ENCODE data around the gene GTF2H1. TPM values are rescaled to one million over a fixed set of nuclear protein-coding genes. Genes with fewer than 3 reads are reported as not detected.
"Not testable (repeated sequence)": the region's sequence is repeated elsewhere in the genome, so short reads cannot be mapped to it uniquely, and the experiment has no call there.

The GTF2H1 gene
- total and polyA plus RNA-seq, 2 donors (not counting 1 experiment from before 2014, with no cell fraction given): 43.7 to 71.9 TPM

DNA sequence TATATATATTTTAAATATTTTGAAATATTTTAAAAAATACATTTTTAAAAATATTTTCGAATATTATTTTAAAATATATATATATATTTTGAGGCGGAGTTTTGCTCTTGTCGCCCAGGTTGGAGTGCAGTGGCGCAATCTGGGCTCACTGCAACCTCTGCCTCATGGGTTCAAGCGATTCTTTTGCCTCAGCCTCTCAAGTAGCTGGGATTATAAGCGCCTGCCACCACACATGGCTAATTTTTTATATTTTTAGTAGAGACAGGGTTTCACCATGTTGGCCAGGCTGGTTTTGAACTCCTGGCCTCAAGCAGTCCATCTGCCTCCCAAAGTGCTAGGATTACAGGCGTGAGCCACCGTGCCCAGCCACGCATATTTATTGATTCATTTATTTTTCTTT is 78.7 kb downstream of the GTF2H1 start:
- H3K9ac ChIP-seq (ENCODE audit: low read length); H3K27ac Mint-ChIP-seq; H3K9me3 ChIP-seq (ENCODE audit: control extremely low read depth in 1 of 3, control insufficient read depth in 2 of 3, insufficient read depth in 1 of 3, low read length in 2 of 3); H3K27ac ChIP-seq (ENCODE audit: low read length in 2 of 2); H3K4me3 ChIP-seq (ENCODE audit: control extremely low read depth in 1 of 5, extremely low read depth in 1 of 5, insufficient read depth in 1 of 5, low read depth in 2 of 5, low read length in 4 of 5); POLR2A ChIA-PET; ATAC-seq (ENCODE audit: low read depth); H2AFZ ChIP-seq (ENCODE audit: insufficient read depth, low read depth, low read length, poor library complexity, severe bottlenecking); intact Hi-C loops (cut with micrococcal nuclease); H3K4me2 ChIP-seq (replicated peaks; ENCODE audit: low read depth, low read length, poor library complexity, severe bottlenecking); H3K4me1 ChIP-seq (ENCODE audit: control insufficient read depth in 2 of 2, insufficient read depth in 2 of 2, low read length in 2 of 2); H3K4me3 Mint-ChIP-seq; H3K9me3 Mint-ChIP-seq (ENCODE audit: insufficient read depth); DNase-seq; H3K27me3 Mint-ChIP-seq; H3K27me3 ChIP-seq (replicated peaks in 1 of 4; ENCODE audit: control extremely low read depth in 1 of 4, control insufficient read depth in 3 of 4, insufficient read depth in 4 of 4, low read length in 3 of 4): not testable (repeated sequence)
- CTCF ChIA-PET: interaction anchor here (1.2 kb wide), 1 partner anchor 9 kb away, joined by 3 read pairs; no protein-coding TSS in a partner anchor
- Histone ChIP-seq H4K20me1 (ENCODE audit: control insufficient read depth, insufficient read depth, low read length, poor library complexity, severe bottlenecking) (peaks cover 25% of the 10 kb centered on the region), H3K79me2 (ENCODE audit: control insufficient read depth, insufficient read depth, low read length) (peaks cover 40% of the 10 kb centered on the region), H3K36me3 (replicated peaks in 1 of 2; ENCODE audit: control extremely low read depth in 1 of 2, control insufficient read depth in 1 of 2, extremely low read depth in 1 of 2, insufficient read depth in 2 of 2, low read length in 1 of 2) (peaks cover 18 to 78% of the 10 kb centered on the region in 2 experiments)
- peaks cover 13% of the 10 kb centered on the region for H3K4me1 Mint-ChIP-seq
- 100% methylated on average over 2 of the region's 9 CpGs for WGBS (ENCODE audit: insufficient coverage)

DNA sequence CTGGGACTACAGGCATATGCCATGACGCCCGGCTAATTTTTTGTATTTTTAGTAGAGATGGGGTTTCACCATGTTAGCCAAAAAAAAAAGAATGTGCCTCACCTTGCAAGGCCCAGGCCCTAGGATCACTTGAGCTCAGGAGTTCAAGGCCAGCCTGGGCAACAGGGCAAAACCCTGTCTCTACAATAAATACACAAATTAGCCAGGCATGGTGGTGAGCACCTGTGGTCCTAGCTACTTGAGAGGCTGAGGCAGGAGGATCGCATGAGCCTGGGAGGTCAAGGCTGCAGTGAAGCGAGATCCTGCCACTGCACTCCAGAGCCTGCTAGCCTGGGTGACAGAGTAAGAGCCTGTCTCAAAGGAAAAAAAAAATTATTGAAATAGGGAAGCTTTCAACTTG is 81.7 kb downstream of the GTF2H1 start:
- DNase-seq (no peak), ATAC-seq (ENCODE audit: low read depth) (no peak)
- no peak overlapping the region for H3K4me3 ChIP-seq (ENCODE audit: control extremely low read depth in 1 of 5, extremely low read depth in 1 of 5, insufficient read depth in 1 of 5, low read depth in 2 of 5, low read length in 4 of 5)
- H3K27ac Mint-ChIP-seq: no peak overlapping the region
- peaks cover 11% of the 10 kb centered on the region for H3K79me2 ChIP-seq (ENCODE audit: control insufficient read depth, insufficient read depth, low read length)
- TF ChIP-seq EZH2 (IDR thresholded peaks at IDR 0.05; ENCODE audit: borderline replicate concordance, insufficient read depth, low read depth, low read length, poor library complexity, severe bottlenecking): no peak
- TF ChIP-seq, protein P1, sequence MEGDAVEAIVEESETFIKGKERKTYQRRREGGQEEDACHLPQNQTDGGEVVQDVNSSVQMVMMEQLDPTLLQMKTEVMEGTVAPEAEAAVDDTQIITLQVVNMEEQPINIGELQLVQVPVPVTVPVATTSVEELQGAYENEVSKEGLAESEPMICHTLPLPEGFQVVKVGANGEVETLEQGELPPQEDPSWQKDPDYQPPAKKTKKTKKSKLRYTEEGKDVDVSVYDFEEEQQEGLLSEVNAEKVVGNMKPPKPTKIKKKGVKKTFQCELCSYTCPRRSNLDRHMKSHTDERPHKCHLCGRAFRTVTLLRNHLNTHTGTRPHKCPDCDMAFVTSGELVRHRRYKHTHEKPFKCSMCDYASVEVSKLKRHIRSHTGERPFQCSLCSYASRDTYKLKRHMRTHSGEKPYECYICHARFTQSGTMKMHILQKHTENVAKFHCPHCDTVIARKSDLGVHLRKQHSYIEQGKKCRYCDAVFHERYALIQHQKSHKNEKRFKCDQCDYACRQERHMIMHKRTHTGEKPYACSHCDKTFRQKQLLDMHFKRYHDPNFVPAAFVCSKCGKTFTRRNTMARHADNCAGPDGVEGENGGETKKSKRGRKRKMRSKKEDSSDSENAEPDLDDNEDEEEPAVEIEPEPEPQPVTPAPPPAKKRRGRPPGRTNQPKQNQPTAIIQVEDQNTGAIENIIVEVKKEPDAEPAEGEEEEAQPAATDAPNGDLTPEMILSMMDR (IDR thresholded peaks at IDR 0.05): no peak
- peaks cover 14% of the 10 kb centered on the region for H4K20me1 ChIP-seq (ENCODE audit: control insufficient read depth, insufficient read depth, low read length, poor library complexity, severe bottlenecking)
- no peaks in the 10 kb centered on the region for H3K4me1 Mint-ChIP-seq
- H3K27me3 ChIP-seq (replicated peaks in 1 of 4; ENCODE audit: control extremely low read depth in 1 of 4, control insufficient read depth in 3 of 4, insufficient read depth in 4 of 4, low read length in 3 of 4): no peaks in the 10 kb centered on the region
- H3K9me3 ChIP-seq (ENCODE audit: control extremely low read depth in 1 of 3, control insufficient read depth in 2 of 3, insufficient read depth in 1 of 3, low read length in 2 of 3): no peaks in the 10 kb centered on the region
- H3K36me3 ChIP-seq (replicated peaks in 1 of 2; ENCODE audit: control extremely low read depth in 1 of 2, control insufficient read depth in 1 of 2, extremely low read depth in 1 of 2, insufficient read depth in 2 of 2, low read length in 1 of 2): peaks cover 11 to 77% of the 10 kb centered on the region in 2 experiments
- 100% methylated on average over 4 of the region's 4 CpGs for WGBS (ENCODE audit: insufficient coverage)
- no peak overlapping the region for H3K4me2 ChIP-seq (replicated peaks; ENCODE audit: low read depth, low read length, poor library complexity, severe bottlenecking)
- ChIA-PET CTCF (interaction anchor here (0.7 kb wide), 1 partner anchor 8 kb away, joined by 4 read pairs; no protein-coding TSS in a partner anchor), POLR2A (no interaction called here)
- no peaks in the 10 kb centered on the region for H3K9me3 Mint-ChIP-seq (ENCODE audit: insufficient read depth)
- no peaks in the 10 kb centered on the region for H3K4me1 ChIP-seq (ENCODE audit: control insufficient read depth in 2 of 2, insufficient read depth in 2 of 2, low read length in 2 of 2)
- intact Hi-C loops (cut with micrococcal nuclease): no loop called here
- H2AFZ ChIP-seq (ENCODE audit: insufficient read depth, low read depth, low read length, poor library complexity, severe bottlenecking): no peak overlapping the region
- H3K27ac ChIP-seq (ENCODE audit: low read length in 2 of 2): no peak overlapping the region
- no peak overlapping the region for H3K9ac ChIP-seq (ENCODE audit: low read length)
- H3K27me3 Mint-ChIP-seq: no peaks in the 10 kb centered on the region
- H3K4me3 Mint-ChIP-seq: no peak overlapping the region

DNA sequence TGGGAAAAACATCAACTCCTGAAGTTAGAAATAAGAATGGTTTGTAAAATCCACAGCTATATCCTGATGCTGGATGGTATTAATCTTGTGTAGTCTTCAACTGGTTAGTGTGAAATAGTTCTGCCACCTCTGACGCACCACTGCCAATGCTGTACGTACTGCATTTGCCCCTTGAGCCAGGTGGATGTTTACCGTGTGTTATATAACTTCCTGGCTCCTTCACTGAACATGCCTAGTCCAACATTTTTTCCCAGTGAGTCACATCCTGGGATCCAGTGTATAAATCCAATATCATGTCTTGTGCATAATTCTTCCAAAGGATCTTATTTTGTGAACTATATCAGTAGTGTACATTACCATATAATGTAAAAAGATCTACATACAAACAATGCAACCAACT is 85.0 kb downstream of the GTF2H1 start:
- H3K27me3 Mint-ChIP-seq; H3K27me3 ChIP-seq (replicated peaks in 1 of 4; ENCODE audit: control extremely low read depth in 1 of 4, control insufficient read depth in 3 of 4, insufficient read depth in 4 of 4, low read length in 3 of 4); H3K79me2 ChIP-seq (ENCODE audit: control insufficient read depth, insufficient read depth, low read length); DNase-seq; H3K27ac Mint-ChIP-seq; H3K4me2 ChIP-seq (replicated peaks; ENCODE audit: low read depth, low read length, poor library complexity, severe bottlenecking); H3K9me3 ChIP-seq (ENCODE audit: control extremely low read depth in 1 of 3, control insufficient read depth in 2 of 3, insufficient read depth in 1 of 3, low read length in 2 of 3); H3K4me3 Mint-ChIP-seq; H3K9ac ChIP-seq (ENCODE audit: low read length); POLR2A ChIA-PET; H3K27ac ChIP-seq (ENCODE audit: low read length in 2 of 2); H3K4me3 ChIP-seq (ENCODE audit: control extremely low read depth in 1 of 5, extremely low read depth in 1 of 5, insufficient read depth in 1 of 5, low read depth in 2 of 5, low read length in 4 of 5); H3K9me3 Mint-ChIP-seq (ENCODE audit: insufficient read depth); ATAC-seq (ENCODE audit: low read depth); H3K4me1 Mint-ChIP-seq; H3K4me1 ChIP-seq (ENCODE audit: control insufficient read depth in 2 of 2, insufficient read depth in 2 of 2, low read length in 2 of 2); H4K20me1 ChIP-seq (ENCODE audit: control insufficient read depth, insufficient read depth, low read length, poor library complexity, severe bottlenecking); CTCF ChIA-PET; H2AFZ ChIP-seq (ENCODE audit: insufficient read depth, low read depth, low read length, poor library complexity, severe bottlenecking); intact Hi-C loops (cut with micrococcal nuclease): not testable (repeated sequence)
- H3K36me3 ChIP-seq (replicated peaks in 1 of 2; ENCODE audit: control extremely low read depth in 1 of 2, control insufficient read depth in 1 of 2, extremely low read depth in 1 of 2, insufficient read depth in 2 of 2, low read length in 1 of 2): peaks cover 6 to 51% of the 10 kb centered on the region in 2 experiments
- WGBS (ENCODE audit: insufficient coverage): 100% methylated on average over 1 of the region's 3 CpGs
